Measurements from ENCODE around the gene C2orf74. TPM values are rescaled to one million over a fixed set of nuclear protein-coding genes. Genes with fewer than 3 reads are reported as not detected.

C2orf74 gene
- total and polyA plus RNA-seq, 8 donors, result 5.0 to 26.5 (median 14.0) TPM

GRCh38 chr2:61167579-61167978, 5.6 kb downstream of the C2orf74 start:
- Histone ChIP-seq H3K9me3 (no peaks in the 10 kb centered on the region), H3K27ac (no peak overlapping the region), H3K4me1 (no peaks in the 10 kb centered on the region), H3K27me3 (no peaks in the 10 kb centered on the region), H3K36me3 (peaks cover 0 to 30% of the 10 kb centered on the region in 2 donors), H3K4me3 (no peak overlapping the region)
- TF ChIP-seq CTCF (IDR thresholded peaks at IDR 0.05), result no peak
- DNase-seq (no peak), ATAC-seq (no peak)
- intact Hi-C loops (cut with DNase I), result no loop called here

GRCh38 chr2:61172671-61173070, 10.7 kb downstream of the C2orf74 start:
- H3K4me3 ChIP-seq, result no peak overlapping the region
- intact Hi-C loops (cut with DNase I), result no loop called here
- no peaks in the 10 kb centered on the region for H3K9me3 ChIP-seq
- no peak for TF ChIP-seq CTCF (IDR thresholded peaks at IDR 0.05)
- peaks cover 0 to 9% of the 10 kb centered on the region in 2 donors for H3K4me1 ChIP-seq
- H3K36me3 ChIP-seq, result no peaks in the 10 kb centered on the region
- no peak overlapping the region for H3K27ac ChIP-seq
- DNase-seq, result no peak
- H3K27me3 ChIP-seq, result no peaks in the 10 kb centered on the region
- ATAC-seq, result no peak

- intact Hi-C loops (cut with DNase I), result no loop called here
- Histone ChIP-seq H3K9me3 (no peaks in the 10 kb centered on the region), H3K4me3 (no peak overlapping the region)
Measured at GRCh38 chr2:61173116-61173515, 11.1 kb downstream of the C2orf74 start.

GRCh38 chr2:61175036-61175435, 13.0 kb downstream of the C2orf74 start:
- H3K4me3 ChIP-seq, result no peak overlapping the region
- peaks cover 19 to 32% of the 10 kb centered on the region in 2 donors for H3K4me1 ChIP-seq
- no peaks in the 10 kb centered on the region for H3K9me3 ChIP-seq
- no peak for TF ChIP-seq CTCF (IDR thresholded peaks at IDR 0.05)
- H3K27ac ChIP-seq, result no peak overlapping the region
- intact Hi-C loops (cut with DNase I), result no loop called here
- no peak for ATAC-seq
- H3K36me3 ChIP-seq, result peaks cover 0 to 4% of the 10 kb centered on the region in 2 donors
- H3K27me3 ChIP-seq, result no peaks in the 10 kb centered on the region
- DNase-seq, result no peak

More at GRCh38 chr2:61173116-61173515, 11.1 kb downstream of the C2orf74 start:
- no peak overlapping the region for H3K27ac ChIP-seq
- TF ChIP-seq CTCF (IDR thresholded peaks at IDR 0.05), result no peak
- no peaks in the 10 kb centered on the region for H3K27me3 ChIP-seq
- no peak for DNase-seq
- ATAC-seq, result no peak
- no peaks in the 10 kb centered on the region for H3K36me3 ChIP-seq
- peaks cover 3 to 13% of the 10 kb centered on the region in 2 donors for H3K4me1 ChIP-seq

GRCh38 chr2:61176755-61177726, 15.1 kb downstream of the C2orf74 start:
- DNase-seq (peak; percentile 90 to 100 (median 94)), ATAC-seq (peak; percentile 94)
- H3K4me3 ChIP-seq, result peak overlapping the region; percentile 66 to 76
- no peaks in the 10 kb centered on the region for H3K9me3 ChIP-seq
- H3K27ac ChIP-seq, result peak overlapping the region; percentile 99
- H3K27me3 ChIP-seq, result no peaks in the 10 kb centered on the region
- intact Hi-C loops (cut with DNase I), result no loop called here
- peaks cover 0 to 24% of the 10 kb centered on the region in 2 donors for H3K36me3 ChIP-seq
- peak in 1 of 2 donors; percentile 9 for TF ChIP-seq CTCF (IDR thresholded peaks at IDR 0.05)
- peaks cover 26 to 51% of the 10 kb centered on the region in 2 donors for H3K4me1 ChIP-seq

All from left lung (tissue), 10 donors.